Right kidney (tissue), 1 donor: ENCODE measurements around the gene DEXI.
"Not testable (repeated sequence)": the region's sequence is repeated elsewhere in the genome, so short reads cannot be mapped to it uniquely, and the experiment has no call there.

ENCODE experiments used
- DNase-seq: peaks from one replicate; pipeline ENCODE4 v3.0.0-alpha.2; 2016

DEXI gene

GRCh38 chr16:10941935-10942351 is 325 bp downstream of the DEXI start:
- peak; percentile 75 for DNase-seq

DNA sequence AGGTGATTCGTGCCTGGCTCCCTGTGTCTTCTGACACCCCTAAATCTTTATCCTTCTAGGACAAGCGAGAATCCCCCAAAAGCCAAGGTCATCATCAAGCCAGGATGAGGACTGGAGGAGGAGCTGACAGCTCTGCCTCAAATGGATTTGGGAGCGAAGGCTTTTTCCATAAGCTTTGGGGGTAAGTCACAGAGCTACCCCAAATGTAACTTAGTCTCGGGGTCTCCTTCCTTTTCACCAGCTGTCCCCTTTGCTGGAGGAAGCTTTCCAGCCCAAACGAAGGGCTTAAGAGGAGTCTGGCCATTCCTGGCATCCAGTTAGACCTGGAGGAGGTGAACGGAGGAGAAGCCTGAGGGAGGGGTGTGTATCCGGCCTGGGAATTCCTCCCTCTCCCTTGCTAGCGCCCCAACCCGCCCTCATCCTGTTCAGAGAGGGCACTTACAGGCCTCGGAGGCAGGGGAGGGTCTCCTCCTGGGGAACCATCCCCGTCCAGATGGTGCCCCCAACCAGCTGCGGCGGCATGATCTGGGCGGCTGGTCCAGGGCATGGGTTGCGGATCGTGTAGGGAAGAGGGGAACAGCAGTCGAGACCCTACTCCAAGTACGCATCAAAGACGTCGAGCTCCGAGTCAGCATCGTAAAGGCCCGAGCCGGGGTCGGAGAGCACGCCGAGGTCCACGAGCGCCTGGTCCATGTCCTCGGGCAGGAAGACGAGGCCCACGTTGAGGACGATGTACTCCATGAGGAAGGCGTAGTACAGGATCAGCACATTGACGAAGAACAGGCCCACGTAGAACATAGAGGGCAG is 938 bp downstream of the DEXI start:
- DNase-seq = peak; percentile 56

GRCh38 chr16:10940501-10941079 is 1.7 kb downstream of the DEXI start:
- peak; percentile 20 for DNase-seq

- DNase-seq = no peak
Observed at GRCh38 chr16:10939649-10940234, 2.5 kb downstream of the DEXI start.

GRCh38 chr16:10938796-10939648 is 3.2 kb downstream of the DEXI start:
- DNase-seq = no peak

GRCh38 chr16:10938321-10938720 is 3.9 kb downstream of the DEXI start:
- no peak for DNase-seq

- DNase-seq = no peak
Observed at GRCh38 chr16:10937068-10937859, 5.0 kb downstream of the DEXI start.

GRCh38 chr16:10936272-10936984 is 5.8 kb downstream of the DEXI start:
- no peak for DNase-seq

DNA sequence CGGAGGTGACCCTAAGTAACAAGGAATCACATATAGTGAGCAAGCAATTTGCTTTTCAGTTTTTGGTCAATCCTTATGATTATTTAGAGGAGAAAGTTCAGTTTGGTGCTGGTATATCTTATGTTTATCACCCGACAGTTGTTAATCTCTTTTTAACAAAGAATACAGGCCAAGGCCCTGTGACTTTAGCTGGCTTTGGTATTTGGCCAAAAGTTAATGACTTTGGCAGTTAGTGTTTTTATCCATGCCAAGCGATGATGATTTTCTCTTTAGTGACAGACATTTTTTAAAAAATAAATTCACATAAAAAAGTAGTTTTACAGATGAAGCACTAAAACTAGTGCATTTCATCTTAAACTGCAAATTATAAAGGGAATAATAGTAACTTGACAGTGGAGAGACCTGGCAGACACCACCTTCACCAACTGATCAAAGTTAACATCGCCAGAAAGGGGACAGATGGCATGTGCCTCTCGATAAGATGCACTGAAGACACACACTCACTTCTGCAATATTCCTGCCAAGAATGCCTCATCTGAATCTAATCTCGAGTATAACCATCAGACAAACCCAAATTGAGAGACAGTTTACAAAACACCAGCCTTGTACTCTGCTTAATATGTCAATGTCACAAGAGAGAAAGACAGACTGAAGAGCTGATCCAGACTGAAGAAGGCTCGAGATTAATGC is 6.9 kb downstream of the DEXI start:
- no peak for DNase-seq

DNA sequence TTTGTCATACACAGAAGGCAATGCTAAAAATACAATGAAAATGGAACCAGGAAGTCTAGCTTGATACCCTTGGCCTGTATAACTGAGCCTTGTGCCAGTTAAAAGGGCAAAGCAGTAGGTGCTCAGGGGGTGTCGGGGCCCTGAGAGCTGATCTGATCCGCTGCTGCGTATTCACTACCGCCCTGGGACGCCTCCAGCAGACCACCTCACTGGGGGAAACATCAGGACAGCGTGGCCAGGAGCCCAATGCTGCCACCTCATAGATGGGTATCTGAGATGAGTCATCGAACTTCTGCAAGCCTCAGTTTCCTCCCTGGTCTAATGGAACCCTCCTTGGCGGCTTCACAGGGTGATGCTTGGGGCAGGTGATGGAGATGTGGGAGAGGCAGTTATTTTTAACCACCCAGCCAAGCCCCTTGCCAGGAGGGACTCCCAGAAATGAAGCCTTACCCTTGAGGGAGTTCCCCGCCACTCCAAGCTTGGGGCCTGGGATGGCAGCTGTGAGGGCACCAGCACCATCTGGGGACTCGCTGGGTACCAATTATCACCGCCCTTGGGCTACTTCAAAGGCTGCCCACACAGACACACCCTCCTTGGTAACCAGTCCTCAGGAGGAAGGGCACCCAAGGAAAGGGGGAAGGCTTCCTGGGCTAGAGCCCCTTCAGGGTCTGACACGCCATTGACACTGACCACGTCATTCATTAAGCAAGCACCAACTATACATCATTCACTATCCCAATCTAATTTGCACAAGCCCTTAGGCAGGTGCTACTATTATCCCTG is 7.8 kb downstream of the DEXI start:
- DNase-seq = no peak

- no peak for DNase-seq
Observed at GRCh38 chr16:10933865-10934264, 8.4 kb downstream of the DEXI start.

DNA sequence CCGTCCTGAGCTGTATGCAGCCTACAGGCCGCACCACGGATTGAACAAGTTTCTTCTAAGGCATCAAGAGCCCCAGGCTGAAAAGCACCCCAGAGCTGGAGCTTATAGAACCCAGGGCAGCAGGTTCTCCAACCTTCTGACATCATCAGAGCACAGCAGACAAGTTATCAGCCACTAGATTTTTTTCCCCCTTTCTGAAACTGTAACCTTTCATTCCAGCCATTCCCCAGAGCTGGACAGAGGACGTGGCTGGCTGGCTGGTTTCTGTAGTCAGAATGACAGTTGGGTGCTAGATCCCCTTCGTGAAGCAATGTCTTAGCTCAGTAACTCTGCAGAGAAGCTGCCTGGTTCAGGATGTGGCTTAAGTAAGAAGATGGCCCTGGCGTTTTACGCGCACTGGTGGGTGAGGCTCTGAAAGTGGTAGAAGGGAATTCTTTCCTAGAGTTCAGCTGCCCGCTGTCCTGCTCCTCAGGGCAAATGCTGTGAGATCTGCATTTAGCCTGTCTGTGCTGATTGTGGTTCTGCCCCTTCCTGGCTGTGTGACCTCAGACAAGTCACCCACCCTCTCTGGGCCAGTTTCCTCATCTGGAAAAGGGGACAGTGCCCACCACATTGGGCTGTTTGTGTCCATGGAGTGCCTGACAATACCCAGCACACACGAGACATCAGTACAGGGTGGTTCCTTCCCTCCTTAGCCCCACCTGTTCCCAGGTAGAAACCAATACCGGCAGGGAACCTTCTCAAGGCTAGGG is 9.1 kb downstream of the DEXI start:
- no peak for DNase-seq

DNA sequence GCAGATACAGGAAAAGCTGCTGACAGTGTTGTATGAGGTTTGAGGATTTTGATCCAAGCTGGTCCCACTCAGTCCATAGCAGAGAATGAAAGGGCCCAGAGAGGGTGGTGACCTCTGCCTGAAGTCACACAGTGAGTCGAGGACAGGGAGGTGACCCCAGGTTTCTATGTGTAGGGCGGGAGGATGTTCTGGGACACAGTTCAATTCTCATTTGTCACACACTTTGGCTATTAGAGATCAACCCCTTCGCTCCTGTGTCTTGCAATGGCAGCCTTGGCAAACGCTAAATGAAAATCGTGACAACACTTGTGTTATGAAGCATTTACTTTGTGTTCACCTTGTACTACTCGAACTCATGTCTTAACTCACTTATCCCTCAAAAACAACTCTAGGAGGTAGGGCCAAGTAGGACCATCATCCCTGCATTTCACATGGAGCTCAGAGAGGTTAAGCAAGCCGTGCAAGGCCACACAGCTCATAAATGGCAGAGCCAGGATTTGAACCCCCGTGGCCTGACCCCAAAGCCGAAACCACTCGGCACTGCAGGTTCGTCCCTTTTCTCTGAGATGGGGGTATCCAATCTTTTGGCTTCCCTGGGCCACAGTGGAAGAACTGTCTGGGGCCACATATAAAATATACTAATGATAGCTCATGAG is 10.2 kb downstream of the DEXI start:
- no peak for DNase-seq

- no peak for DNase-seq
Observed at GRCh38 chr16:10931134-10931533, 11.1 kb downstream of the DEXI start.

DNA sequence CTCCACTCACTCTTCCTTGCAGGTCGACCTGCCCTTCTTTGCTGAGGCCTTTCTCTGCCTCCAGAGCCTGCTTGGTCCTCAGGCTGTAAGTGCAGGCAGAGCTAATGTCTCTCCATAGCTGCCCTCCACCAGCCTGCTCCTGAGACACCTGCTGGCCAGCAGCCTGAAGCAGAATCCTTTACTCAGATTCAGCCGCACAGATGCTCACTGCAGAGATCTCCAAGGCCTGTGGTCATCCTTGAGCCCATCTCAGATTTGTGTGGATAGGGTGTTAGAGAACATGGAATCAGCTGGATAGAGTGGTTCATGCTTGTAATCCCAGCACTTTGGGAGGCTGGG is 11.5 kb downstream of the DEXI start:
- no peak for DNase-seq

- no peak for DNase-seq
Observed at GRCh38 chr16:10929853-10930754, 12.2 kb downstream of the DEXI start.

- not testable (repeated sequence) for DNase-seq
Observed at GRCh38 chr16:10929097-10929496, 13.2 kb downstream of the DEXI start.
